Measurements from ENCODE around the gene RASSF5.

Gene RASSF5

DNA sequence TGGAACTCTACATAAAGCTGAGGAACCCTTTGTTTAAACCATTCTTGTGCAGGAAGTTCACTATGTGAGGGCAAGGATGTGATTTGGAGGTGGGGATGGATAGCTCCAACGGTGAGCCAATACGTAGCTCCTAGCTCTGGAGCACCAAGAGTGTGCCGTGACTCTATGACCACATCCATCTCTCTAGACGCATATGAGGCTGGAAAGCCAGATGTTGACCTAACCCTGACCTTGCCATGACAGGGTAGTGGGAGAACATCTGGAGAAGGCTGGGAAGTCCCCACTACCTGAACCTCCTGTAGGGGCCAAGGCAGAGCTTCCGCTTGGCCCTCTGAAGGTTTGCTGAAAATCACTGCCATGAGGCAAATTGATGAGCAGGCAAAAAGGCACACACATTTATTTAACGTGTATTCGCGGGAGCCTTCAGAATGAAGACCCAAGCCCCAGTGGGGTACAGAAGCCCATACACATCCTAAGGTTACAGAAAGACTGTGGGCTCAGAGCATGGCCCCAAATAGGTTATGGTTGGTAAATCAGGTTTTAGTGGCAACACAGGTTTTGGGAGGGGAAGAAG is 61.5 kb downstream of the RASSF5 start:
- DNase-seq: no peak
- Histone ChIP-seq H3K4me1 (no peaks in the 10 kb centered on the region), H3K4me3 (ENCODE audit: low read depth, low read length) (no peak overlapping the region), H3K9me3 (no peaks in the 10 kb centered on the region), H3K27me3 (no peaks in the 10 kb centered on the region), H3K36me3 (no peaks in the 10 kb centered on the region)
- TF ChIP-seq, protein P1, sequence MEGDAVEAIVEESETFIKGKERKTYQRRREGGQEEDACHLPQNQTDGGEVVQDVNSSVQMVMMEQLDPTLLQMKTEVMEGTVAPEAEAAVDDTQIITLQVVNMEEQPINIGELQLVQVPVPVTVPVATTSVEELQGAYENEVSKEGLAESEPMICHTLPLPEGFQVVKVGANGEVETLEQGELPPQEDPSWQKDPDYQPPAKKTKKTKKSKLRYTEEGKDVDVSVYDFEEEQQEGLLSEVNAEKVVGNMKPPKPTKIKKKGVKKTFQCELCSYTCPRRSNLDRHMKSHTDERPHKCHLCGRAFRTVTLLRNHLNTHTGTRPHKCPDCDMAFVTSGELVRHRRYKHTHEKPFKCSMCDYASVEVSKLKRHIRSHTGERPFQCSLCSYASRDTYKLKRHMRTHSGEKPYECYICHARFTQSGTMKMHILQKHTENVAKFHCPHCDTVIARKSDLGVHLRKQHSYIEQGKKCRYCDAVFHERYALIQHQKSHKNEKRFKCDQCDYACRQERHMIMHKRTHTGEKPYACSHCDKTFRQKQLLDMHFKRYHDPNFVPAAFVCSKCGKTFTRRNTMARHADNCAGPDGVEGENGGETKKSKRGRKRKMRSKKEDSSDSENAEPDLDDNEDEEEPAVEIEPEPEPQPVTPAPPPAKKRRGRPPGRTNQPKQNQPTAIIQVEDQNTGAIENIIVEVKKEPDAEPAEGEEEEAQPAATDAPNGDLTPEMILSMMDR (IDR thresholded peaks at IDR 0.05; ENCODE audit: low read depth, low read length): no peak

DNA sequence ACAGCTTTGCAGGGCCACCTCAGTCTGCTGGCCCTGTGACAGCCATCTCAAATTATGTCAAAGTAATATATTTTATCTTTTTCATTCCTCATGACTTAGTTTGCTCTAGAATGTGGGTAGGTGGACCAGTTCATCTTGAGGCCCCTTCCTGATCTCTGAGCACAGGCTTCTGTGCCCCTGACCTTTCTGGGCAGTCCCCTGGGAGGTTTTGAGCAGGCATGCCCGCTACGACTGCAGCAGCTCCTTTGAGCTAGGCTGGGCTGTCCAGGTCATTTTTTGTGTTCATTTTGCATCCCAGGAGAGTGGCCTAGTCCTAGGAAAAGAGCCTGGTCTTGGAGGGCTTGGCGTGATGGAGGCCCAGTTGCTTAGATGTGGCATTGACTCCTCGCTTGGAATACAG is 62.2 kb downstream of the RASSF5 start:
- Histone ChIP-seq H3K4me3 (ENCODE audit: low read depth, low read length) (no peak overlapping the region), H3K4me1 (no peaks in the 10 kb centered on the region), H3K27me3 (no peaks in the 10 kb centered on the region), H3K36me3 (no peaks in the 10 kb centered on the region), H3K9me3 (no peaks in the 10 kb centered on the region)
- TF ChIP-seq, protein P1 (IDR thresholded peaks at IDR 0.05; ENCODE audit: low read depth, low read length): no peak
- no peak for DNase-seq

DNA sequence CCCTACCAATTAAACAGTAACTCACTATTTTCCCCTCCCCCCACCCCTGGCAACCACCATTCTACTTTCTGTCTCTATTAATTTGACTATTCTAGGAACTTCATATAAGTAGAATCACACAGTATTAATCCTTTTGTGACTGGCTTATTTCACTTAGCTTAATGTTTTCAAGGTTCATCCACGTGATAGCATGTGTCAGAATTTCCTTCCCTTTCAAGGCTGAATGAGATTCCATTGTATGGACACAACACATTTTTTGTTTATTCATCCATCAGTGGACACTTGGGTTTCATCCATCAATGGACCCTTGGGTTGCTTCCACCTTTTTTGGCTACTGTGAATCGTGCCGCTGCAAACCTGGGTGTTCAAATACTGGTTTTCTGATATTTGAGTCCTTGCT is 63.2 kb downstream of the RASSF5 start:
- no peak for DNase-seq
- H3K36me3 ChIP-seq: no peaks in the 10 kb centered on the region
- H3K4me1 ChIP-seq: no peaks in the 10 kb centered on the region
- H3K27me3 ChIP-seq: no peaks in the 10 kb centered on the region
- TF ChIP-seq, protein P1 (IDR thresholded peaks at IDR 0.05; ENCODE audit: low read depth, low read length): no peak
- H3K4me3 ChIP-seq (ENCODE audit: low read depth, low read length): no peak overlapping the region
- no peaks in the 10 kb centered on the region for H3K9me3 ChIP-seq

DNA sequence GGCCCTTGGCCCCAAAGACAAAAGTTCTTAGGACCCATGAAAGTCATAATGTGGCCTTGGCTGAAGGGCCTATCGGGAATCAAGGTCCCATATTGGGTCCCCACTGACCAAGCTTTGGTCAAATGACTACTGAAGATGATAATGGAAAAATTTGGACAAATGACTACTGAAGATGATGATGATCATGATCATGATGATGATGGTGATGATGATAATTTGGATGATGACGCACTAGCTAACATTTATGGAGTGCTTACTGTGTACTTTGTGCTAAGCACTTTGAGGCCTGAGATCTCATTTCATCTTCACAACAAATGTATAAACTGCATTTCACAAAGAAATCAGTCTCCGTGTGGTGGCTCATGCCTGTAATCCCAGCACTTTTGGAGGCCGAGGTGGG is 65.5 kb downstream of the RASSF5 start:
- Histone ChIP-seq H3K36me3 (no peaks in the 10 kb centered on the region), H3K9me3 (no peaks in the 10 kb centered on the region), H3K4me1 (no peaks in the 10 kb centered on the region), H3K4me3 (ENCODE audit: low read depth, low read length) (no peak overlapping the region), H3K27me3 (no peaks in the 10 kb centered on the region)
- TF ChIP-seq, protein P1 (IDR thresholded peaks at IDR 0.05; ENCODE audit: low read depth, low read length): no peak
- DNase-seq: no peak

DNA sequence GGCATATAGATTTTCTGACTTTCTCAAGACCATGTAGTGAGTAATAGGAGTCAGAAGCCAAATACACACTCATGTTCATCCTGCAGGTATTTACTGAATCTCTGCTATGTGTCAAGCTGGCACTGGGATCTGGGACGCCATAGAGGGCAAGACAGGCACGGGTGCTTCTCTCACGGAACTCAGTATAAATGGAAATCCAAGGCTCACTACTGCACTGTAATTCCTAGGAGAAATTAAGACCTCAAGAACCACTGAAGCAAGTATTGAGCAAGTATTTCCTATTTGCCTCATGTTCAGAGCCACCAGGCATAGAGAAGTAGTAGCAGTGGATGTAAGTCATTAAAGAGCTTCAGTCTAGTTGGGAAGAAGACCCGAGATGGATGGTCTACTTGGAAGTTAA is 66.0 kb downstream of the RASSF5 start:
- no peak overlapping the region for H3K4me3 ChIP-seq (ENCODE audit: low read depth, low read length)
- TF ChIP-seq, protein P1 (IDR thresholded peaks at IDR 0.05; ENCODE audit: low read depth, low read length): no peak
- no peak for DNase-seq
- H3K27me3 ChIP-seq: no peaks in the 10 kb centered on the region
- no peaks in the 10 kb centered on the region for H3K4me1 ChIP-seq
- H3K36me3 ChIP-seq: no peaks in the 10 kb centered on the region
- H3K9me3 ChIP-seq: no peaks in the 10 kb centered on the region

DNA sequence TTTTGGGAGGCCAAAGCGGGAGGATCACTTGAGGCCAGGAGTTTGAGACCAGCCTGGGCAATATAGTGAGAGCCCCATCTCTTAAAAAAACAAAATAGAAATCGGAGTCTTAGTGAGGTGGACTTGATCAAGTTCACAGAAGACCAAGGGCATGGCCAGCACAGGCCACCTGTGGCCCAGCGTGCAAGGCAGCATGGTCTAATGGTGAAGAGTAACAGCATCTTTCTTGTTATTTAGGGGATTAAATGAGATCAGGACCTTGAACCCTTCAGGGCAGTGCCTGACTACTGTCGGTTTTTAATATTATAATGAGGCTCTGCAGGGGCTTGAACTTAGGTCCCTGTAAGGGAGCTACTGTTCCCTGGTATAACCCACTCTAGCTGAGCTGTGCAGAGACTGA is 66.4 kb downstream of the RASSF5 start:
- Histone ChIP-seq H3K4me1 (no peaks in the 10 kb centered on the region), H3K27me3 (no peaks in the 10 kb centered on the region), H3K4me3 (ENCODE audit: low read depth, low read length) (no peak overlapping the region), H3K9me3 (no peaks in the 10 kb centered on the region), H3K36me3 (no peaks in the 10 kb centered on the region)
- TF ChIP-seq, protein P1 (IDR thresholded peaks at IDR 0.05; ENCODE audit: low read depth, low read length): no peak
- no peak for DNase-seq
